GM21737 (cell line): ENCODE results near the gene CSNK1A1.
"Not testable (repeated sequence)": the region's sequence is repeated elsewhere in the genome, so short reads cannot be mapped to it uniquely, and the experiment has no call there.

Experiments used
- ATAC-seq: cut with Tn5 transposase; IDR thresholded peaks from one replicate; pipeline ENCODE4 v1.9.1; 2021; ENCODE audit warnings: mild to moderate bottlenecking, moderate library complexity; ENCODE audit not compliant: unreplicated experiment

CSNK1A1 gene

DNA sequence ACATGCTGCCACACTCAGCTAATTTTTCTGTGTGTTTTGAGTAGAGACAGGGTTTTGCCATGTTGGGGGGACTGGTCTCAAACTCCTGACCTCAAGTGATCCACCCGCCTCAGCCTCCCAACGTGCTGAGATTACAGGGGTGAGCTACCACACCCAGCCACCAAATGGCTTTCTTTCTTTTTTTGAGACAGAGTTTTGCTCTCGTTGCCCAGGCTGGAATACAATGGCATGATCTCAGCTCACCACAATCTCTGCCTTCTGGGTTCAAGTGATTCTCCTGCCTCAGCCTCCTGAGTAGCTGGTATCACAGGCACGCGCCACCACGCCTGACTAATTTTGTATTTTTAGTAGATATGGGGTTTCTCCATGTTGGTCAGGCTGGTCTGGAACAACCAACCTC, 15.5 kb downstream of the CSNK1A1 start:
- ATAC-seq = not testable (repeated sequence)

DNA sequence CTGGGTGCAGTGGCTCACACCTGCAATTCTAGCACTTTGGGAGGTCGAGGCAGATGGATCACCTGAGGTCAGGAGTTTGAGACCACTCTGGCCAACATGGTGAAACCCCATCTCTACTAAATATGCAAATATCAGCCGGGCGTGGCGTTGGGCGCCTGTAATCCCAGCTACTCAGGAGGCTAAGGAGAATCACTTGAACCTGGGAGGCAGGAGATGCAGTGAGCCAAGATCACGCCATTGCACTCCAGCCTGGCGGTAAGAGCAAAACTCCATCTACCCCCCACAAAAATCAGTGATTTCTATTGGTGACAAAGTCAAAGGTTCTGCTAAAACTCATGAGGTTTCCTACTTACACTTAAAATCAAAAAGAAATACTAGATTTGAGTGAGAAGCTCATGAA, 18.8 kb downstream of the CSNK1A1 start:
- no peak for ATAC-seq

DNA sequence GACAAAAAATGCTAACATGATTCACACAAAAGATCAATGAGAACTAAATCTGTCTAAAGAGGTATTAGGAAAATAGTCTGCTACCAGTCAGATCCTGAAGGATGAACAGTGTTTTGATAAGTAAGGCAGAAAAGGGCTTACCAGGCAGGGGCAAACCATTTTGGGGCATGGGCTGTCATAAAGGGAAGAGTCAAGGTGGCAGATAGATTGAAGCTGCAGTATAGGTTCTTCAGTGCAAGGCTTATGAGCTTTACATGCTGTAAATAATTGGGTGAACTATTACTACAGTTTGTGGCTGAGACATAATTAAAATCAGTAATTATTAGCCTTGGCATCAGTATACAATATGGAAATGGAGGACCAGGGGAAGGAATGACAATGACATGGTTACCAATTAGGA, 21.8 kb downstream of the CSNK1A1 start:
- ATAC-seq = no peak

DNA sequence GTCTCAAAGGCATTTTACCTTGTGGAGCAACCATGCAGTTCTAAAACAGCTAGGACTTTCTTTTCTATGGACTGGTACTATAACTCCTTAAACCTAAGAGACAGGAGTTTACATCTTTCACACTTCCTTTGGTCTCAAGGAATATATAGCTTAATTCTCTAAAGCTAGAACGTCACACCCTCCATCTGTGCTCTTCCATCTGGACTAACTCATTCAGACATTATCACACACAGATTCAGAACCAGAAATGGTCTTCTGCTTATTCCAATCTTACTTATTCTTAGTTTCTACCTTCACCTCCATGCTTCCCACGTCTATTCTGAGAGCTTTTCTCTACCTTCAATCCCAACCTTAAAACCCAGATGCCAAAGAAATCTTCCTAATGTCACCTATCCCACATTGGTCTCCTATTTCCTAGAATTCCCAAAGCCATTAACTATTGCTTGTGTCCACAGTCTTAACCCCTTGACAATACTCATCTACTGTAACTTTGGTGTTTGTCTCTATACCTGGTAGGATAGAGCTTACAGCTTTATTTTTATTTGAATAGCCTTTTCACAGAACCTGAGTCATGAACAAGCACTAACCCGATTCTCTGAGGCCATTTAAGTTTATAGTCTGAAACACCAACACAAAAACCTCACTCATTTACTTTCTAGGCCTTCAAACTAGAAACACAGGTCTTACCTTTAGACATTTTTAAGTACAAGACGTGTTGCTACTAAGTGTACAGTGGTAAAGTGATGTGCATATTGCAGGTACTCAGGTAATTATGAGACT, 22.8 kb downstream of the CSNK1A1 start:
- ATAC-seq = no peak

DNA sequence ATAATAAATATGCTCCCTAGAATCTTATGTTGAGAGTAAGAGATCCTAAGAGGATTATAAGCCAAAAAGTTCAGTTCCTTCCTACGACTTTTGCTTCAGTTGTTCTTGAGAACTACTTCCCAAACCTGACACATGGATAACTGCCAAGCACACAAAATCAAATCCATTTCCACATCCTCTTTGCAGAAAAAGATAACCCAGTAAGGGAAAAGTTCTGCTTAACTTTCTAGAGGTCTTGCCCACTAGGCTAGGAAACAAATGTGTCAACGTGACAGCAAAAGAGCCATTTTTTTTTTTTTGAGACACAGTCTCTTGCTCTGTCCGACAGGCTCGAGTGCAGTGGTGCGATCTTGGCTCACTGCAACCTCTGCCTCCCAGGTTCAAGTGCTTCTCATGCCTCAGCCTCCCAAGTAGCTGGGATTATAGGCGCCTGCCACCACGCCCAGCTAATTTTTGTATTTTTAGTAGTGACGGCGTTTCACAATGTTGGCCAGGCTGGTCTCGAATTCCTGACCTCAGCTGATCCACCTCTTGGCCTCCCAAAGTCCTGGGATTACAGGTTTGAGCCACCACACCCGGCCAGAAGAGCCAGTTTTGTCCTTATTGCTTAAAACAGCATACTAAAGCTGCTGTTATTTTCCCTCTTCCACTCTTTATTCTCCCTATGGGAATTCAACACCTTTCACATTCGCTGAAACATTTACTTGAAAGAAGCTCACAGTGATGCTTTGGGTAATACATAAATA, 24.2 kb downstream of the CSNK1A1 start:
- no peak for ATAC-seq

DNA sequence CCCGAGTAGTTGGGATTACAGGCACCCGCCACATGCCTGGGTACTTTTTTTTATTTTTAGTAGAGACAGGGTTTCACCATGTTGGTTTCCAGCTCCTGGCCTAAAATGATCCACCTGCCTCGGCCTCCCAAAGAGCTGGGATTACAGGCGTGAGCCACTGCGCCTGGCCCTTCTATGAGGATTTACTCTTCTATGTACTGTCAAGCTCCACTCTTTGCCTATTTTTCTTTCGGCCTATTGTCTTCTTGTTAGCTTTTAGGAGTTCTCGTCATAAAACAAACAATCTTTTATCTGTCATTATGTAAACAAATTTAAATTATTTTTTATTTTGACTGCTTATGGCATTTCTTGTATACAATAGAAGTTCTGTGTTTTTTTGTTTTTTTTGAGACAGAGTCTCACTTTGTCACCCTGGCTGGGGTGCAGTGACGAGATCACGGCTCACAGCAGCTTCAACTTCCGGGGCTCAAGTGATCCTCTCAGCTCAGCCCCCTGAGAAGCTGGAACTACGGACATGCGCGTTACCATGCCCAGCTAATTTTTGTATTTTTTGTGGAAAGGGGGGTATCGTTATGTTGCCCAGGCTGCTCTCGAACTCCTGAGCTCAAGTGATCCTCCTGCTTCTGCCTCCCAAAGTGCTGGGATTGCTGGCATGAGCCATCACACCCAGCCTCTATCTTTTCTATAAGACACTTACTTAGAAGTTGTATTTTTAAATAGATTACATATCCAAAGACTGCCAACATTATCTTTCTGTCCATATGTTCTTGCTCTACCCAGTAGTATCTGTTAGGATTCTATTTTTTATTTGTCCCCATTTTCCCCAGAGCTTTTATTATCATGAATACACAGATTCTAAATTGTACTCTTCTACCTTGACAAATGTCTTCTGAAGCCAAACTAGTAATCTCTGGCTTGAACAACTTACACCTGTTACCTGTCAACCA, 29.2 kb downstream of the CSNK1A1 start:
- ATAC-seq = no peak

DNA sequence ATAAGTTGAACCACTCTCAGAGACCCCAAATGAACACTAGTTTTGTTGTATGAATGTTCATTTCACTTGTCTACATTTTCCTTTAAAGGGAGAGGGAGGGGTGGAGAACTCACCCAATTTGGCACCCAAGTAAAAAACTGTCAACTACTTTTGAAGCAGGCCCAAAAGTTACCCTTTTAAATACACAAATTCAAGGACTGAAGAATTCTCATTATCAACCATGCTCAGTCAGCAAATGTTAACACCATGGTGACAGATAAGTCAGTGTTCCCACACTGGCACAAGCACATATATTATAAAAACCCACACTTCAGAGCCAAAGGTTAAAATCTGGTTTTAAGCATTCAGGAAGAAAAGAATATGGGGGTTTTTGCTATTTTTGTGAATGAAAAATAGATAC, 31.6 kb downstream of the CSNK1A1 start:
- ATAC-seq = no peak

DNA sequence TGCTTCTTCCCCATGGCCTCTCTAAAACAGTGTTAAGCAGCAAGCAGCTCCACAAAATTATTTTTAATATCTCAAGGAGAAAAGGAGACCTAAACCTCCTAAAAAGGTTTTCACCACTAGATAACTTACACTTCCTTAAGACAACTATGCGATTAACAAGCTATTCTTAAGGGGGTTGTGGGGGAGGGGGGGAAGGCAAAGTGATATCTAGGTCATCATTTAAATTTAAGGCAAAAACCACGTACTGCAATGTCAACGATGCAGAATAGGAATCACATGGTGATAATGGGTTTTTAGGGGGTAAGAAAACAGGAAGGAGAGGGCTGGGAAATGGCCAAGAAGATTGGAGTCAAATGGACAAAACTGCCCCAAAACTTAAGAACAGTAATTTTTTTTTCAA, 32.6 kb downstream of the CSNK1A1 start:
- no peak for ATAC-seq

DNA sequence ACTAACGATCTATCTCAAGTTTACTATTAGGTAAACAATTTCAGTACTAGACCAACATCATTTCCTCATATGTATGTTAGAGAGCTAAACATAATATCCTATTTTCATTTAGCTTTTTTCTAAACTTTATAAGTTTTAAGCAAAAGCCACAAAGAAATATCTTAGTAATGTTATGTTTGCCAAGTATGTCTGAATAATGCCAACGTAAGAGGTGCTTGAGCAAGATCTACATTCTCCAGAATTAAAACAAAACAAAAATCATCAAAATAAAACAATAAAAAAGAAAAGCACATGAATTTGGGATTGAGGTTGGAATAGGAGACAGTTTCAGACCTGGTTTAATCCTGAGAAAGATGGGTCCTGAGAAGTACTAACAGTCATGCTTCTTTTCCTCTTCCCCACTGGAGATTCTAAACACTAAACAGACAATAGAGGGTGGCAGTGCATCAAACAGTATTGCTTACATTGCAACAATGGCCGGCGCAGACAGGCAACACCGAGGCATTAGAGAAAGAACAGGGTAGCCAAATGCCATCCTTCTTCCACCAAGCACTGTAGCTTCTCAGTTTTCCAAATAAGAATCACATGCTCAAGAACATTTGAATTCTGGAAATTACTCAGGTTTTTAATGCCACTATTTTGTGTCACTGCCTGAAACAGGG, 33.6 kb downstream of the CSNK1A1 start:
- no peak for ATAC-seq

DNA sequence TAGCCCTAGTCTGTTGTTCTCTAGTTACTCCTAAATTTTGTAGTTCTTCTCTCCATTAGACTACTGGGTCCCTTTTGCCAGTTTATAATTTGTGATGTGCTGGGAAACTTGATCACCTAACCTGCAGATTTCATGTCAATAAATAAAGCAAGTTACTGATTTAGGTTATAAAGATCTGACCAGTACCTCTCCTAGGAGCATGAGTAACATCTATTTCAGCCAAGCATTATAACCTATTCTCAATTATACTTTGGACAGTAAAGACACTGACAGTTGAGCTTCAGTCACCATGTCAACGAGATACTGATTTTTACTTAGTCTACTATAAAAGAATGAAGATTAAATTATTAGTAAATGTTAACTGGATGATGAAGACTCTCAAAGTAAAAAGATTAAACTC, 36.7 kb downstream of the CSNK1A1 start:
- ATAC-seq = no peak

DNA sequence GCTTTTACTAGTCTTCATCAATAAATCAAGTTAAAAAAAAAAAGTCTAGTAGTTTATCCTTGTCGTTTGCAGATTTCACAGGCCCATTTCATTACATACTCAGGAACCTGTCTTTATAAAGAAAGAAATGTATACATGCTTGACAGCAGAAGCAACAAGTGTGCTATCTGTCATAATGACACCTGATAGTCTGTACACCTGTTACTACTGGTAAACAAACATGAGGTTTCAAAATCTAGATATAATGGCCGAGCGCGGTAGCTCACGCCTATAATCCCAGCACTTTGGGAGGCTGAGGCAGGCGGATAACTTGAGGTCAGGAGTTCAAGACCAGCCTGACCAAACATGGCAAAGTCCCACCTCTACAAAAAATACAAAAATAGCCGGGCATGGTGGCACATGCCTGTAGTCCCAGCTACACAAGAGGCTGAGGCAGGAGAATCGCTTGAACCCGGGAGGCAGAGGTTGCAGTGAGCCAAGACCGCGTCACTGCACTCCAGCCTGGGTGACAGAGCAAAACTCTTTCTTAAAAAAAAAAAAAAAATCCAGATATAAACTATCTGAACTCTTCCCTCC, 37.8 kb downstream of the CSNK1A1 start:
- ATAC-seq = not testable (repeated sequence)

DNA sequence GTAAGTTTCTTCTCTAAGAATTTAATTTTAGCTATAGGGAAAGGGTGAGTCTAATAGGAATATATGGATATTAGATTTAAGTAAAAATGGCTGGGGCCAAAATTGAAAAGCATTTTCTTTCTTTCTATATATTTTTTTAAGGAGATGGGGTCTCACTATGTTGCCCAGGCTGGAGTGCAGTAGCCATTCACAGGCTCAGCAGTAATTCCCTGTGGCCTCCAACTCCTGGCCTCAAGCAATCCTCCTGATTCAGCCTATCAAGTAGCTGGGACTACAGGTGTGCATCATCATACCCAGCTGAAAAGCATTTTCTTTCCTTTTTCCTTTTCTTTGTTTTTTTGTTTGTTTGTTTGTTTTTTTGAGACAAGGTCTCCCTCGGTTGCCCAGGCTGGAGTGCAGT, 41.1 kb downstream of the CSNK1A1 start:
- no peak for ATAC-seq

DNA sequence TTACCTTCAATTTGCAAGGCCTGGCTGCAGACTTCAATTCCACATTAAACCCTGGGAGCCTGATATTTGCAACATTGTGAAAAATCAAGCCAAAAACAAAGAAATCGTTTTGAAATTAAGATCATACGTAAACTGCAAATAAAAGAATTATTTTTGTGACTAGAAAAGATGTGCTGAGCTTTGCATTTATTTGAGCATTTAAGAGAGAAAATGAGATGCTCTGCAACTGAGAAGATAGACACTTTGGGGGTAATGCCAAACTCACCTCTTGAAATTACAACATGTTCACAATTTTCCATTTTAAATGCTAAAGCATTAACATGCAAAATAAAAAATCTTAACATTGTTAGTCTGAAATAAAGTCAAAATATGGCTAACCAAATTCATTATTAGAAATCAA, 46.6 kb downstream of the CSNK1A1 start:
- ATAC-seq = no peak

DNA sequence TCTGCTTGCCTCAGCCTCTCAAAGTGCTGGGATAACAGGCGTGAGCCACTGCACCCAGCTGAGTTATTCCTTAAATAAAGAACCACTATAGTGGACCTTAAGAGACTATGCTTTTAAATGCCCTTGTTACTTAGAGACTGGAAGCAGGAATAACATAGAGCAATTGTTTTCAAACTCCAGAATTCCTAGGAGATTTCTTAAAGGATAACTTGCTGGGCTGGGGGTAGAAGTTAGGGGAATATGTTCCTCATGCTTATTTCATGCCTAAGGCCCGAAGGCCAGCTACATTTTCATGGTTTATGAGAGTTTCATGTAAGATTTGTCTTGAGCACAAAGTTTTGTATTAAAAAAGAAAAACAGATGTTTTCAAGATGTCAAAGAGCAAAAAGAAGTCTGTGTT, 48.2 kb downstream of the CSNK1A1 start:
- ATAC-seq = no peak

DNA sequence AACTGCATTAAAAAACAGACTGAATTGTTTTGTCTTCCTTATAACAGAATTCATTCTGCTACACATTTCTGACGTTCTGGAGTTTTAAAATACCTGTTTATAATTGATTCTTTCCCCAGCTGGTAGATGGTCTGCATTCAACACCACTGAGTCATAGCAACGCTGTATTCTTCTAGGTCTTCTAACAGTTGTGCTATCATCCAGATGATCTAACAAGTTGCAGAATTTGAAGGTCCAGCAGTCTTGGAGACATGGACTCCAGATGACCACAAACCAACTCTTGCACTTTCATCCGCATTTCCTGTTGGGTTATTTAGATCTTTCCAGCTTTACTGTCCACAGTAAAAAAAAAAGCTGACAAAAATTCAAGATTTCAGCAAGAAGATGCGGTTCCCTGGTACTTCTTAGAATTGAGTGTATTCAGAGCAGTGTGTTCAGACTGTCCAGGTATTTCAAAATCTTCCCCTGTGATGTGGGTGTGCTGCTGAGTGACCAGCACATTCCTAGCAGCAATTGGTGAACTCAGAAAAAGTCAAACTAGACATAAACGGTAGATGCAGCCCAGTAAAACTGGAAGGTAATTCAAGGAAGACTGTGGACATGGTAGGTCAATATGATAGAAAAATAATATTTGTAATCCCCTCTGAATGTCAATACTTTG, 50.2 kb downstream of the CSNK1A1 start:
- no peak for ATAC-seq

DNA sequence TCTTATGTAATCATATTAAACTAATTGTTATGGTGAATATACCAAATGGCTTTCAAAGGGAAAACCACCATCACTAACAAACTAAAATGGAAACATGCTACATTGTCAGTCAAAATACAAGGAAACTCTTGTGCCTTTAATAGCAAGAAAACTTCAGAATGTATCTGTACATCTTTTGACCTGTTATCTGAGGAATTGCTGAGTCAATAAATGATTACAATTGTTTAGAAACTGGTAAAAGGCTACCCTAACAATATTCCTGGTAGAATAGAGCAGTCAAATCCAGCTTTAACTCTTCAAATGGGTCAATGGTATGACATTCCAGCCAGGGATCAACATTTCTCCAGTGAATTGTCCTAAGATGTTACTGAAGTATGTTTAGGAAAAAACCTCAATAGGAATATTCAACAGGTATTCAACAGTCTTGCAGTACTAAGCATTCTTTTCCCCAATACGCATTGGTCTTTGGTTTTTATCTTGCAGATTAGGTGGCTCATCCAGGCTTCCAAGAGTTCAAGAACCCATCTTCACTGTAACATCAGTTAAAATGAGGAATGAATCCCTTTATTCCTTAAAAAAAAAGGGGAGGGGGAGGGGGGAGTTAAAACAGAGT, 52.4 kb downstream of the CSNK1A1 start:
- ATAC-seq = no peak

DNA sequence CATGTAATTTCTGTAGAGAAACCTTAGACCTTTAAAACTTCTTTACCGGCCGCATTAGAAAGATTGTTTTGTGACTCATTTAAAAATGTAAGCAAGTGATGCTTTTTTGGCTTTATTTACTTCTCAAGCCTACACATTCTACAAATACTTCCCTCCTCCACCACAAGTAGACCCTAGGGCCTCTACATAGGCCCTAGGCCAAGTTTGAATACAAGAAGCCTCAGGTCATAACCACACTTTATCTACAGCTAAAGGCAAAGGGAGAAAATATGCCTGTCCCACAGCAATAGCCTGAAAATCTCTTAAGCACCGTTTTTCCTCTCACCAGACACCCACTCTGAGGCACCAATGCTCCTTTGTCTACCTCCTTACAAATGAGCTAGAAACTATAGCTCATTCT, 53.9 kb downstream of the CSNK1A1 start:
- no peak for ATAC-seq

DNA sequence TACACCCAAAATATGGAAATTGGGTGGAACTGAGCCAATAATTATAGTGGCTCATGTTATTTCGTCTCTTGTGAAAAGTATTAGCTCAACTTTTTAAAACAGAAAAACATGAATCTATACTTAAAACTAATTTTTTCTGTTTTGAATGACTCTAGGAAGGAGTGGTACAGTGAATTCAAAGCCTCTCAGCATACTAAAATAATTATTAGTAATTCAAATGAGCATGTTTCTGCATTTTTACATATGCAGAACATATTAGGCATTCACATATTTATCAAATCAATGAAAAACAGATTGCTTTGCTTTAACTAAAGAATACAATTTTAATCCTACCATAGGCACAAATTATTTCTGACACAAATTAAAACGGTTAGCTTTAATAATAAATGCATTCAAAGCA, 54.3 kb downstream of the CSNK1A1 start:
- no peak for ATAC-seq

DNA sequence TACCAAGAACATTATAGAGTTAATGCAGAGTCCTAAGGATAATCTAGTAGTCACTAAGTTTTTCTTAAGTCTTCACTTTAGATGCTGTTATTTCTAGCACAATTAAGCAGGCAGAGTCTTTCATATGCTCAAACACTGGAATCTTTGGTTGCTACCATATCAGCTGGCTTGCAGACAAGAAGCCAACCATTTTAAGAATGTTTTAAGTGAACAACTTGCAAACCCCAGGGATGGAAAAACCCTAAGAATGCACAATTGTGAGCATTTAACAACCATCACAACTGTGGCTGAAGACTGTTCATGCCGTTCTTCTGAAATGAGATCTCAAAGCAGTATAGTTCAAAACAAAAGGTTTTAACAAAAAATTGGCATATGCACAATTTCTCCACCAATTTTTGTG, 55.1 kb downstream of the CSNK1A1 start:
- ATAC-seq = no peak

DNA sequence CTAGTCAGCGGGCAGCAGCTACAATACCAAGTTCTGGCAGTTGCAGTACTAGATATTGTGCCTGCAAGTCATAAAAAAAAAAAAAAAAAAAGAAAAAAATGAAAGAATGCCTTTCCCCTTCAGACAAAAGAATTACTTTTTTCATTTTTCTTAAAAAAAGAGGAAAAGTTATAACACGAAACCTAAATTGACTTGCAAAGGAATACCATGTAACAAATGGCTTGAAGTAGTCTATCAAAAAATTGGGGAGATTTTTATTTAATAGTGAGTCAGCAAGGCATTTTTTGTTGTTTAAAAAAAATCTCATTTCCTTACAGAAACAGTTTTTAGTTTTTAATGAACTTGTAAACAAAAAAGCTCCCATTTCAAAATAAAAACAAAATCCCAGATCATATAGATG, 55.6 kb downstream of the CSNK1A1 start:
- ATAC-seq = no peak
